ENCODE results near the gene AP4M1. TPM values are rescaled to one million over a fixed set of nuclear protein-coding genes. Genes with fewer than 3 reads are reported as not detected.

The AP4M1 gene
- total and polyA plus RNA-seq, 10 of the 15 experiments (the other 5 are each of a cell fraction or from before 2014, with no cell fraction given): 0.77 to 16.1 (median 13.0) TPM

GRCh38 chr7:100156331-100157068, 55.1 kb downstream of the AP4M1 start (continued):
- TF ChIP-seq GATAD2B (conservative IDR thresholded peaks at IDR 0.05; ENCODE audit: low read depth) (no peak), WRNIP1 (IDR thresholded peaks at IDR 0.05; ENCODE audit: borderline replicate concordance, low read depth, low read length) (no peak), HSF1 (IDR thresholded peaks at IDR 0.05; ENCODE audit: low read depth, low read length) (no peak), HDAC2 (IDR thresholded peaks at IDR 0.05) (no peak), ZBED1 (IDR thresholded peaks at IDR 0.05; ENCODE audit: borderline replicate concordance) (no peak), RUNX3 (IDR thresholded peaks at IDR 0.05; ENCODE audit: low read length) (peak; percentile 45), EED (IDR thresholded peaks at IDR 0.05; ENCODE audit: low read depth) (no peak), IRF5 (IDR thresholded peaks at IDR 0.05; ENCODE audit: borderline replicate concordance) (no peak), ATF3 (IDR thresholded peaks at IDR 0.05; ENCODE audit: borderline replicate concordance, extremely low read depth, low read depth, low read length) (no peak), JUND (IDR thresholded peaks at IDR 0.05; ENCODE audit: low read depth, low read length) (no peak), STAT3 (IDR thresholded peaks at IDR 0.05; ENCODE audit: low read depth, low read length) (no peak), MEF2B (IDR thresholded peaks at IDR 0.05; ENCODE audit: partially characterized antibody, poor library complexity, severe bottlenecking) (no peak), ZNF207 (IDR thresholded peaks at IDR 0.05; ENCODE audit: borderline replicate concordance) (no peak), POLR2A (IDR thresholded peaks at IDR 0.05; ENCODE audit: low read depth, low read length) (peak; percentile 45; the same call in 1 of the 2 replicates), MYC (IDR thresholded peaks at IDR 0.05; ENCODE audit: insufficient read depth, insufficient read length, insufficient replicate concordance, low read length, severe bottlenecking) (no peak), GABPA (IDR thresholded peaks at IDR 0.05; ENCODE audit: low read depth) (no peak), CBX5 (IDR thresholded peaks at IDR 0.05; ENCODE audit: low read depth) (no peak), FOXM1 (IDR thresholded peaks at IDR 0.05; ENCODE audit: low read depth, low read length) (no peak), YY1 (IDR thresholded peaks at IDR 0.05; ENCODE audit: low read depth, low read length) (no peak), CBFB (IDR thresholded peaks at IDR 0.05; ENCODE audit: low read depth) (no peak), IKZF2 (IDR thresholded peaks at IDR 0.05) (peak; percentile 14 to 23; a peak in 1 of 4 replicates), BCL11A (IDR thresholded peaks at IDR 0.05; ENCODE audit: low read depth, low read length) (no peak)
